ENCODE data around the gene IMMP2L.

Gene IMMP2L

DNA sequence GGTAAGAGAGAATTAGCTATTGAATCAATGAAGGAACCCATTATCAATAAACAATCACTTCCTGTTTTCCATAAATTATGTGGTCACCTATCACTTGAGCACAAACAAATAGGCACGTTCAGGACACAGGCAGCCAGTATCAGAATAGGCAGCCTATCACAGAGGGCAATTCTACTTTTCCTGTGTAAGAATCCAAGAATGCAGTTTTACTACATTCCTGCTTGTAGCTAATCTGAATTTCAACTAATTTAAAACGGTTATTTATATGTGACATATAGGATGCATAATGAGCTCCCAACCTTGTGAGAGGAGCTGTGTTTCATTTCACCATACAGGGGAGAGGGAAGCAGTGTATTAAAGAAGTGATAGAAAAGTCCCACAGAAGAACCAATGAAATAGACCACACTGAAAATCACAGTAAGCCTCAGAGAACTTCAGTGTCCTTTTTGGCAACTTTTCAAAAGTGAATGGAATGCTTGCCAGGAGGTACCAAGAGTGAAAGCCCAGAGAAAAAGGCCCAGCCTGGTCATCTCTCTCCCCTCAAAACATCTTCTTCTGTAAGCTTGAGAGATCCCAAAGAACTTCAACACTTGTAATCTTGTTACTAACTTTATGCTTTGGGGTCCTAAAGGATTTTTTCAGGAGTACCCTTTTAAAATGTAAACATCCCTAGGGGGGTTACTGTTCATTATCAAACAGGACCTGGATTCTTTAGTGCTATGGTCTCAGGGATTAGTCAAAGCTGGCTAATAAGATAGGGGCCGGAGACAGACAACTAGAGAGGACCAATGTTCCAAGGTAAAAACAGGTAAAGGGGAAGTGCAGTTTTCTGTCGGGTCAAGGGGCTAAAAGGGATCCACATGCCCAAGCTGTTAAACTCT lies 1.3 kb downstream of the IMMP2L start:
- H3K4me3 ChIP-seq (replicated peaks; ENCODE audit: low read depth, low read length): peak overlapping the region; percentile 81
- no peaks in the 10 kb centered on the region for H3K27me3 ChIP-seq (replicated peaks; ENCODE audit: control insufficient read depth, insufficient read depth, low read length)
- TF ChIP-seq, protein P1, sequence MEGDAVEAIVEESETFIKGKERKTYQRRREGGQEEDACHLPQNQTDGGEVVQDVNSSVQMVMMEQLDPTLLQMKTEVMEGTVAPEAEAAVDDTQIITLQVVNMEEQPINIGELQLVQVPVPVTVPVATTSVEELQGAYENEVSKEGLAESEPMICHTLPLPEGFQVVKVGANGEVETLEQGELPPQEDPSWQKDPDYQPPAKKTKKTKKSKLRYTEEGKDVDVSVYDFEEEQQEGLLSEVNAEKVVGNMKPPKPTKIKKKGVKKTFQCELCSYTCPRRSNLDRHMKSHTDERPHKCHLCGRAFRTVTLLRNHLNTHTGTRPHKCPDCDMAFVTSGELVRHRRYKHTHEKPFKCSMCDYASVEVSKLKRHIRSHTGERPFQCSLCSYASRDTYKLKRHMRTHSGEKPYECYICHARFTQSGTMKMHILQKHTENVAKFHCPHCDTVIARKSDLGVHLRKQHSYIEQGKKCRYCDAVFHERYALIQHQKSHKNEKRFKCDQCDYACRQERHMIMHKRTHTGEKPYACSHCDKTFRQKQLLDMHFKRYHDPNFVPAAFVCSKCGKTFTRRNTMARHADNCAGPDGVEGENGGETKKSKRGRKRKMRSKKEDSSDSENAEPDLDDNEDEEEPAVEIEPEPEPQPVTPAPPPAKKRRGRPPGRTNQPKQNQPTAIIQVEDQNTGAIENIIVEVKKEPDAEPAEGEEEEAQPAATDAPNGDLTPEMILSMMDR (IDR thresholded peaks at IDR 0.05; ENCODE audit: insufficient read depth, low read length, poor library complexity, severe bottlenecking): no peak
- H3K36me3 ChIP-seq (ENCODE audit: control insufficient read depth, insufficient read depth, low read length): no peaks in the 10 kb centered on the region
- DNase-seq (ENCODE audit: extremely low read depth, insufficient read length): no peak

DNA sequence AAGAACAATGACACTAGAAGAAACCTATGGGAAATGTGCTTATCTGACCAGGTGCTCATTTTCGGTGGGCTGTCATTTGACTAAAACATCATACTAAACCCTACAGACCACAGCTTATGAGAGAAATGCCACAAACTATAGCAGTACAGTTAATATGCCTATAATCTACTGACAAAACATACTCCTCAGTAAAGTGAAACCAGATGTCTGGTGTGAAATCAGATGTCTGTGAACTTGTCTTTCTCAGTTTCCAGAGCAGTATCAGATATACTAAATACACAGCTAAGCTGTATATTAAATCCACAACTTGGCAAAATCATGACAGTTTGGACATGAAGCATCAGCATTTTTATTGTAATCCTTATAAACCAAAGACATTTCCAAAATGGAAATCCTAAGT lies 3.3 kb downstream of the IMMP2L start:
- DNase-seq (ENCODE audit: extremely low read depth, insufficient read length): peak; percentile 52
- Histone ChIP-seq H3K36me3 (ENCODE audit: control insufficient read depth, insufficient read depth, low read length) (no peaks in the 10 kb centered on the region), H3K4me3 (replicated peaks; ENCODE audit: low read depth, low read length) (no peak overlapping the region), H3K27me3 (replicated peaks; ENCODE audit: control insufficient read depth, insufficient read depth, low read length) (no peaks in the 10 kb centered on the region)
- TF ChIP-seq, protein P1 (IDR thresholded peaks at IDR 0.05; ENCODE audit: insufficient read depth, low read length, poor library complexity, severe bottlenecking): no peak

DNA sequence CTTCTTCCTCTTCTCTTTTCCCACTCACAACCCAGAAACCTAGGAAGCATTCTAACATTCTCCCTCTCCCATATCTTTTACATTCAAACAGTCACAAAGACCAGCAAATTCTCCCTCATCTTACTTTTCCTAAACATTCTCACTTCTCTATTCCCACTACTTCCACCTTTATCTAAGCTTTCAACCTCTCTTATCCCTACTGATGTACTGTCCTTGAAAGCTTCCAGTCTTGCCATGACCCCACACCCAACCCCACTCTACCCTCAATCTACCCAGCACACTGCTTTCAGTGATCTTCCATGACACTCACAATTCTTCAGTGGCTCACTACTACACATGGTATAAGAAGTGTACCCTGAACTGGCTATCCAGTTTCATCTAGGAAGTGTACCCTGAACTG lies 5.3 kb downstream of the IMMP2L start:
- TF ChIP-seq, protein P1 (IDR thresholded peaks at IDR 0.05; ENCODE audit: insufficient read depth, low read length, poor library complexity, severe bottlenecking): no peak
- DNase-seq (ENCODE audit: extremely low read depth, insufficient read length): no peak
- Histone ChIP-seq H3K27me3 (replicated peaks; ENCODE audit: control insufficient read depth, insufficient read depth, low read length) (no peaks in the 10 kb centered on the region), H3K4me3 (replicated peaks; ENCODE audit: low read depth, low read length) (no peak overlapping the region), H3K36me3 (ENCODE audit: control insufficient read depth, insufficient read depth, low read length) (no peaks in the 10 kb centered on the region)

DNA sequence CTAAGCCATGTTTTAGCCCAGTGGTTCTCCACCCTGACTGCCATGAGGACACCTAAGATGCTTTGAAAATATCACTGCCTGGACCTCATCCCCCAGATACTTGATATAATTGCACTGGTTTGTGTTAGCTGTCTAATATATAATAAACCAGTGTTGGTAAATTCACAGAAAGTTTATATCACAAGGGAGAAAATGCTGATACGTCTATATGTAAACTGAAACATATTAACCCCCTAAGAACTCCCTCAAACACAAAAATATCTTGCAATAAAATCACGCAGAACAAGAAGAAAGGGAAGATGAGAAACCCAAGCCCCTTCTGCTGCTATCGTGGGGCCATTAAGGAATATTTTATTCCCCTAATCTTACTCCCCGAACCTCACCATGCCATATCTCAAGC lies 8.2 kb downstream of the IMMP2L start:
- no peak overlapping the region for H3K4me3 ChIP-seq (replicated peaks; ENCODE audit: low read depth, low read length)
- H3K36me3 ChIP-seq (ENCODE audit: control insufficient read depth, insufficient read depth, low read length): no peaks in the 10 kb centered on the region
- DNase-seq (ENCODE audit: extremely low read depth, insufficient read length): no peak
- no peaks in the 10 kb centered on the region for H3K27me3 ChIP-seq (replicated peaks; ENCODE audit: control insufficient read depth, insufficient read depth, low read length)
- TF ChIP-seq, protein P1 (IDR thresholded peaks at IDR 0.05; ENCODE audit: insufficient read depth, low read length, poor library complexity, severe bottlenecking): no peak

DNA sequence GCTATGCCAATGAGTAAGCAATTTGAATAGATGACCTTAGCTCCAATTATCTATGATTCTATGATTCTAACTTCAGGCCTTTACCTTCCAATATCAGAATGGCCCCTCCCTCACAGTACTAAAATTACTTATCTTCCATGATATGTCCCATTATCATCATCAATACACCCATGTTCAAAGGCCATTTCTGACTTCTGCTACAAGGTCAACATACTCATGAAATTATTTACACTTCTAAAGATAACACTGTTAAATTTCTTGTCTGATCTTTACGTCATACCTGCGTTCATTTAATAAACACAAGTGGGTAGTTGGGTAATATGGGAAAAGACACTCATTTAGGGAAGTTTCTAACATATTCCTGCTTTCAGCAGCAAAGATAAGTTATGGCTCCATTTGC lies 21.2 kb downstream of the IMMP2L start:
- H3K4me3 ChIP-seq (replicated peaks; ENCODE audit: low read depth, low read length): no peak overlapping the region
- TF ChIP-seq, protein P1 (IDR thresholded peaks at IDR 0.05; ENCODE audit: insufficient read depth, low read length, poor library complexity, severe bottlenecking): no peak
- DNase-seq (ENCODE audit: extremely low read depth, insufficient read length): no peak
- H3K36me3 ChIP-seq (ENCODE audit: control insufficient read depth, insufficient read depth, low read length): no peaks in the 10 kb centered on the region
- H3K27me3 ChIP-seq (replicated peaks; ENCODE audit: control insufficient read depth, insufficient read depth, low read length): no peaks in the 10 kb centered on the region

Measured in GM06990 (cell line).